GM19351 (cell line): ENCODE measurements around the gene CAPZB.

Experiments
- ATAC-seq: cut with Tn5 transposase; IDR thresholded peaks from one replicate; pipeline ENCODE4 v1.9.1; 2021; ENCODE audit warnings: mild to moderate bottlenecking, moderate library complexity; ENCODE audit not compliant: unreplicated experiment

CAPZB gene

DNA sequence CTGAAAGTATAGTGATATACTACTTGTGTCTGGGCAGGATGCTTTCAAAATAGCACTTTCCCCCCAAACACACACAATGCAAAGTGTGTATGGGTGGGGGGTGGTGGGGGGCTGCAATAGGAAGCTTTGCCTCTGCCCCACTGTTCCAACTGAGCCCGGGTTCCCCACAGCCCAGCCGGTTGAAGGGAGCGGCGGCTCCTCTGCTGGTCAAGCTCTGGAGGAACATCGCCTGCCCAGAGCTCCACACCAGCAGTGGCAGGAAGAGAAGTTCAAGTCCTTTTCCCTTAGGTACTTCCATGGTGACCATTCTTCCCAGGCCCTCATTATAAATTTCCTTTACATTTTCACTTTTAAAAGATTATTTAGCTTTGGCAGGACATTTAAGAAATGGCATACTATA lies 74.9 kb downstream of the CAPZB start:
- ATAC-seq: no peak

GRCh38 chr1:19409477-19410341 lies 75.6 kb downstream of the CAPZB start:
- no peak for ATAC-seq

DNA sequence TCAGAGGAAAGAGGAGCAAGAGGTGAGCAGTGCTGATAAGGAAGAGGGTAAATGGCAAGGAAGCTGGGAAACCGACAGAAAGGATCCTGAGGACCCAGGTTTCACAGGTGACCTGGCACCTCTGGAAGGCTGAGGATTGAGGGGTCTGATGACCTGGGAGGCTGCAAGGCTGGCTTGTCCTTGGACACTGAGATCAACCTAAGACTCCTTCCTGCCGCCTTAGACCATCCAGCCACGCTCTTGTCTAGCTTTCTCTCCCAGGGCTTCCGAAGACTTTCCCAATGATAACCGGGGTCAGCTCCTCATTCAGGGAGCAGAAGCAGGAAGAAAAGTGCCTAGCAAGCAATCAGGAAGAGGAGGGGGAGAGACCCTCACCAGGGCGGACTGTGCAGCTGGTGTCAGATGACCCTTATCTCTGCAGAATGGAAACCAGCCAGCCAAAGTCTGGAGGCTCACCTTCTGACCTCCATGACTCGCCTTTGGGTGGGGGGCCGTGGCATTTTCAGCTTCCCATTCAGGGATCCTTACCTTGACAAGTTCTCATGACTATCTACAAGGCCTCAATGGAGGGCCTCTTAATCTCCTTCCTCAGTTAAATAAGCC lies 77.7 kb downstream of the CAPZB start:
- no peak for ATAC-seq

DNA sequence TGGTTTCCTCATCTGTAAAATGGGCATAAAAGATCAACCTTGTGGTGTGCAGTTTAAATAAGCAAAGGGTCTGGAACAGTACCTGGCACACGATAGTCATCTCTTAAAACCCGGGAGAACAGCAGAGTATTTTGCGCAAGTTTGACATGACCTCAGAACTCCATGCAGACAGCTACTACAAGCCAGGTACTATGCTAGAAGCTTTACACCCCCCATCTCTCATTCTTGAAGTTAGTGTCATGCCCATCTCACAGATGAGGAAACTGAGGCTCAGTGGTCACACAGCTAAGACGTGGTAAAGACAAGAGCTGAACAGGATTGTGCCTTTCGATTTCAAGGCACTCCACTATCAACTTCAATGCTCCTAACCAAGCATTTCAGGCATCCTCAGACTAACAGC lies 78.7 kb downstream of the CAPZB start:
- ATAC-seq: no peak

- no peak for ATAC-seq
Observed at GRCh38 chr1:19405761-19406487, 79.4 kb downstream of the CAPZB start.

- ATAC-seq: no peak
Observed at GRCh38 chr1:19405195-19405760, 80.1 kb downstream of the CAPZB start.

DNA sequence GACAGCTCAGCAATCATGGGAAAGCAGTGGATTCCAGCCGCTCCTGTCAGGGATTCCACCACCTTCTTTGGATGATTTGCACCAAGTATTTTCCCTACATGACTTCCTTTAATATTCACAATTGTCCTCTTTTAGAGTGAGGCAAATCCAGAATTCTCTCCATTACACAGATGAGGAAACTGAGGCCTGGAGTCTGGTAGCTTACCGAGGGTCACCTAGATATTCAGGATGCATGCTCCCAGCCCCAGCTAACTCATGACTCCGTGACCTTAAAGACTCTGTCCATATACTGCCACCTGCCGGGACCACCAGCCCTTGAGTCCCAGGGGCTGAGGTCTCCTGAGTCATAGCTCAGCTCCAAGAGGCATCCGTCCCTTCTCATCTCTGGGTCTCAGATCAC lies 80.6 kb downstream of the CAPZB start:
- no peak for ATAC-seq

- ATAC-seq: no peak
Observed at GRCh38 chr1:19403256-19403655, 82.1 kb downstream of the CAPZB start.

- no peak for ATAC-seq
Observed at GRCh38 chr1:19402031-19402813, 83.1 kb downstream of the CAPZB start.

DNA sequence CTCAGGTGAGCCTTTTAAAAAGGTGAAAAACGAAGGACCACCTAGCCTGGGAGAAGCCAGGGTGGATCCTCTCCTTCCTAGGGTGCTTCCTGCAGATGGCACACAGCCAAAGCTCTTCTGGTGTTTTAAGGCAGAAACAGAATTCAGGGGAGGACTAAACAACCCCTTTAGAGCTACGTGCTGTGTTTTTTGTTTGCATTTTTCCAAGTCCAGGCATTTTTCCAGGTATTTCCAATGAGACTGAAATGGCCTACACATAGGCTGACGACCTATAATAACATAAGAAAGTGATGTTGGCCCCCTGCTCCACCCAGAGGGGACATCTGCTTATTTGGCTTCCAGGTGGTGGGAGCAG lies 83.8 kb downstream of the CAPZB start:
- no peak for ATAC-seq

GRCh38 chr1:19400875-19401534 lies 84.3 kb downstream of the CAPZB start:
- ATAC-seq: no peak

- no peak for ATAC-seq
Observed at GRCh38 chr1:19400192-19400611, 85.1 kb downstream of the CAPZB start.

DNA sequence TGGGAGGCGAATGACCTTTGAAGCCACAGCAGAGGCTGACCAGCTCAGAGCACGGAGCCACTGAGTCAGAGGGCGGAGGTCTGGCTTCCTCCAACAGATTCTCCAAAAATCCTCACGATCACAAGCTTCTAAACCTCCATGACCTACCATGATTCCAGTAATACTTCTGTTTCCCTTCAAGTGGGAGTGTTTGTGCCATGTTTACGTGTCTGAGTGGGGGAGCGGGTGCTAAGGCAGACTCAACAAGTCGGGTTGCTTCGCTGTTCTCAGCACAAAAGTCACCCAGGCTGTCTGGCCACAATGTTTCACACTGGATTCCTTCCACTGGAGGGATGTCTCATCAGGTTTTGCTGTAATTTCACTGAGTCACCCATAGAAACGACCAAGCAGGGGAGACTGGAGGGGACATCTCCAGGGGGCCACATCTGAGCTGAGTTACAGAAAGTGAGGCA lies 87.0 kb downstream of the CAPZB start:
- ATAC-seq: no peak

DNA sequence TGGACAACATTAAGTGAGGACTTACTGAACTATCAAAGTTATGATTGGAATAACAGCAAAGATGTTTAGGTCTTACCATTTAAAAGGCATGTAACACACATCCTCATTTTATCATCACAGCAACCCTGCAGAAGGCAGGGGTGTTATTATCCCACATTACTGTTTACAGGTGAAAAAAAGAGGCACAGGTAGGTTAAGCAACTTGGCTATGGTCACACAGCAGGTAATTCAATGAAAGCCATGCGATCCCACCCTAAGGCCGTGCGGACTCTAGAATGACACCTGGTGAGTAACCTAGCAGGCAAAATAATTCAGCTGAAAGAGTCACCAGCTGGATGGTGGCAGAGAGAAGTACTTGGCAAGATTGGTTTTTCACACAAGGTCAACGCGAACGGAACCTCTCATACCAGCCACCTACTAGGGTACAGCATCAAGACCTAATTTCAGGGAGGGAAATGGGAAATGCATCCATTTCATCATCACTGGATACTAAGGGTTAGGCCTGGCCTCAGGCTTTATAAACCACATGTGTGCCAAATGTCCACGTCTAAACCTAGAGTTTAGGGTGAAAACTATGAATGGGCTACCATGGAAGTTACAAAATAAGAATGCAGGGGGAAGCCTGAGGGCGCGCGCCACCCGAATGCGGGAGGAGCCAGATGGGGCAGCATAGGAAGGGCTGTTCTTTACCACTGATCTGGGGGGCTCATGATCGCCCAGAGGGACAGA lies 88.0 kb downstream of the CAPZB start:
- no peak for ATAC-seq

DNA sequence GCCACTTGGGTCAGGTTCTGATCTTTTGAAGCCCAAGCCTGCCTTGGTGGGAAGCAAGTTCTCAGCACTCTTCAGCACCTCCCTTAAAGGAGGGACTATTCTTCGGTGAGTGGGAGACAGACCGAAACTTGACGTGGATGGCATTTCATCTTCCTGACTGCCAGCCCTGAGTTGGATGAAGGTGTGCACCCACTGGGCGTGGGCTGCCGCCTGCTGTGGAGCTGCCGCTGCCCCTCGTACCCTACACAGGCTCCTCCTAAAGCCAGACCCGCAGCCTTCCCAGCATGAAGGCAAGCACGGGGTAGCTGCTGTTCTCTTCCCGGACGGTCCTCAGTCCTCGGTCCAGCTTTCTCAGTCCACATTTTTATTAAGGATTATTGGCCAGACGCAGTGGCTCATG lies 89.1 kb downstream of the CAPZB start:
- no peak for ATAC-seq

GRCh38 chr1:19395678-19396192 lies 89.6 kb downstream of the CAPZB start:
- no peak for ATAC-seq

DNA sequence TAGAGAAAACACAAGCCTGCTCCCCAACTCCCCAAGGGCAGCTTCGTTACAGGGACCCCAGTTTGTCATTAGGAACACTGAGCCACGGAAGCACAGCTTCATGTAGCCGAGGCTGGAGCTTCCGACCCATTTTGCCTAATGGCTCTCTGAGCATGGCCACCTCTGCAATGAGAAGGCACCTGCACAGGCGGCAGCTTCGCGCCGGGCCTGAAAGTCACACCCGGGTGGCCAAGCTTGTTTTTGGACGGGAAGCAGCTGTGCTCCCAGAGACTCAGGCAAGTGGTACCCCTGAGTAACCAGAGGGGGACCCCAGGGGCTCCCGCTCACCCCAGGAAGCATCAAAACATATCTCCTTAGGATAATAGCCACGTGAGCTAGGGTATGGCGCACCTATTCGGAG lies 92.3 kb downstream of the CAPZB start:
- no peak for ATAC-seq

- no peak for ATAC-seq
Observed at GRCh38 chr1:19392221-19392620, 93.1 kb downstream of the CAPZB start.

- no peak for ATAC-seq
Observed at GRCh38 chr1:19391596-19391981, 93.8 kb downstream of the CAPZB start.
